NK-92 treated with Interleukin-12 subunit alpha and Interleukin-12 subunit beta, amount 100 ng/mL, for 24 hours (cell line): ENCODE measurements around the gene RNF212.
"Not testable (repeated sequence)": the region's sequence is repeated elsewhere in the genome, so short reads cannot be mapped to it uniquely, and the experiment has no call there.

Experiments used
- DNase-seq: peaks from one replicate; lab custom pipeline; 2025; lab: John Stamatoyannopoulos, UW

RNF212 gene

GRCh38 chr4:1048773-1049590 lies 64.4 kb downstream of the RNF212 start:
- no peak for DNase-seq

GRCh38 chr4:1047976-1048772 lies 65.2 kb downstream of the RNF212 start:
- no peak for DNase-seq

- no peak for DNase-seq
Measured at GRCh38 chr4:1047106-1047975, 66.0 kb downstream of the RNF212 start.

- not testable (repeated sequence) for DNase-seq
Measured at GRCh38 chr4:1046581-1047011, 66.8 kb downstream of the RNF212 start.

GRCh38 chr4:1045595-1046201 lies 67.7 kb downstream of the RNF212 start:
- no peak for DNase-seq

GRCh38 chr4:1045193-1045594 lies 68.2 kb downstream of the RNF212 start:
- DNase-seq, result no peak

GRCh38 chr4:1044469-1045192 lies 68.7 kb downstream of the RNF212 start:
- no peak for DNase-seq

- peak; percentile 28 for DNase-seq
Measured at GRCh38 chr4:1043651-1044468, 69.5 kb downstream of the RNF212 start.

GRCh38 chr4:1043162-1043561 lies 70.2 kb downstream of the RNF212 start:
- DNase-seq, result no peak

- no peak for DNase-seq
Measured at GRCh38 chr4:1042352-1043055, 70.9 kb downstream of the RNF212 start.

GRCh38 chr4:1041936-1042330 lies 71.4 kb downstream of the RNF212 start:
- no peak for DNase-seq

GRCh38 chr4:1041147-1041935 lies 72.0 kb downstream of the RNF212 start:
- DNase-seq, result no peak

GRCh38 chr4:1040344-1041146 lies 72.8 kb downstream of the RNF212 start:
- no peak for DNase-seq

GRCh38 chr4:1039493-1040343 lies 73.6 kb downstream of the RNF212 start:
- DNase-seq, result no peak

GRCh38 chr4:1038948-1039492 lies 74.3 kb downstream of the RNF212 start:
- no peak for DNase-seq

- DNase-seq, result no peak
Measured at GRCh38 chr4:1036976-1037810, 76.2 kb downstream of the RNF212 start.
